Spleen (tissue), 11 donors: ENCODE measurements around the gene GPATCH2. TPM values are rescaled to one million over a fixed set of nuclear protein-coding genes. Genes with fewer than 3 reads are reported as not detected.

ENCODE experiments used
- DNase-seq: peaks from one replicate; pipeline ENCODE4 v3.0.0-alpha.2; 2020
- H3K27ac ChIP-seq, 8 donors: fragments of 200-600 bp; sonication (generic) in 7 of 8; 1 replicate in 4 of 8; 2 replicates in 4 of 8; pipeline versions ENCODE4 v1.5.0 to v1.8.0; 2016 to 2021; ENCODE audit warnings: inconsistent platforms in 4 of 8, mild to moderate bottlenecking in 4 of 8, moderate library complexity in 1 of 8
- H3K27me3 ChIP-seq, 7 donors: fragments of 200-600 bp; sonication (generic) in 6 of 7; replicated peaks in 1 of 7; 1 replicate in 4 of 7; 2 replicates in 3 of 7; pipeline versions ENCODE4 v1.5.0 to v1.8.0; 2016 to 2021; ENCODE audit warnings: inconsistent platforms in 3 of 7, mild to moderate bottlenecking in 1 of 7
- H3K36me3 ChIP-seq, 6 donors: fragments of 200-600 bp; sonication (generic) in 5 of 6; 1 replicate in 4 of 6; 2 replicates in 2 of 6; pipeline versions ENCODE4 v1.5.0 to v1.8.0; 2016 to 2021; ENCODE audit warnings: inconsistent platforms in 2 of 6
- H3K4me1 ChIP-seq, 6 donors: fragments of 200-600 bp; sonication (generic) in 5 of 6; 1 replicate in 3 of 6; 2 replicates in 3 of 6; pipeline versions ENCODE4 v1.5.0 to v1.8.0; 2016 to 2021; ENCODE audit warnings: inconsistent platforms in 3 of 6
- H3K4me3 ChIP-seq, 8 donors: fragments of 200-600 bp; sonication (generic) in 7 of 8; 1 replicate in 4 of 8; 2 replicates in 4 of 8; pipeline versions ENCODE4 v1.5.0 to v1.8.0; 2016 to 2021; ENCODE audit warnings: inconsistent platforms in 4 of 8, mild to moderate bottlenecking in 4 of 8, moderate library complexity in 2 of 8
- H3K9me3 ChIP-seq, 8 donors: fragments of 200-600 bp; sonication (generic) in 7 of 8; 1 replicate in 4 of 8; 2 replicates in 4 of 8; pipeline versions ENCODE4 v1.5.0 to v1.8.0; 2016 to 2021; ENCODE audit warnings: inconsistent platforms in 4 of 8
- CTCF ChIP-seq, 11 experiments: fragments of 200-600 bp in 7 of 11; fragments of 450-650 bp in 4 of 11; sonication (generic) in 4 of 11; IDR thresholded peaks in 8 of 11; conservative IDR thresholded peaks in 3 of 11; 1 replicate in 7 of 11; 2 replicates in 4 of 11; pipeline versions ENCODE4 v1.4.0 to v1.8.0; 2016 to 2021; ENCODE audit warnings: antibody characterized with exemption in 11 of 11, inconsistent platforms in 4 of 11, mild to moderate bottlenecking in 1 of 11
- POLR2A ChIP-seq, 3 donors: fragments of 450-650 bp; IDR thresholded peaks; one replicate each; pipeline ENCODE4 v1.5.1; 2017; ENCODE audit warnings: antibody characterized with exemption in 3 of 3, mild to moderate bottlenecking in 1 of 3
- POLR2AphosphoS5 ChIP-seq, 3 donors: sonication (generic); formaldehyde crosslinking; IDR thresholded peaks; one replicate each; pipeline ENCODE4 v1.5.1; 2017; ENCODE audit warnings: antibody characterized with exemption in 3 of 3
- WGBS, 5 donors: extraction: QIAGEN DNeasy Blood & Tissue Kit in 3 of 5; methylation state at CpG; one replicate each; pipeline versions ENCODE4 v1.1.5 to v1.1.7; 2013 to 2018; 5-methylcytosine and 5-hydroxymethylcytosine counted together
- intact Hi-C: fragments of 100-400 bp; cut with DNase I; formaldehyde crosslinking; loops from one replicate; pipeline ENCODE4 v1.15.0; 2023; ENCODE audit warnings: low total_unique reads
- polyA plus RNA-seq, 3 donors: library from polyadenylated mRNA; stranded (reverse); fragments of 200-250 nt; gene quantifications; one replicate each; pipeline ENCODE4 v1.2.1, GENCODE V29; 2013
- total RNA-seq, 7 donors: library from RNA; depleted of rRNA in 3 of 7; stranded (reverse); fragments of >200 nt in 3 of 7; fragmentation: NEBNext Ultra II Directional in 4 of 7; extraction: Animal tissue kit (Norgen Biotek cat#: 25700) in 4 of 7; gene quantifications; one replicate each; pipeline versions ENCODE4 v1.1.0 to v1.2.1, GENCODE V29; 2016 to 2021
- donor health status: healthy with polysubstance abuse.
- donor health status: DM: no; HTN: no; CAD: no; lungs with moderate emphysema.
- donor health status: DM: no; HTN: no; CAD: no.
- donor health status: Bipolar disorder and iron deficiency.
- donor health status: healthy.
- donor health status: DM: no; HTN: no; CAD: no.
- donor health status: DM: yes; HTN: yes; CAD: no.

Gene GPATCH2
- total and polyA plus RNA-seq, 10 donors = 2.7 to 24.2 (median 17.7) TPM

GRCh38 chr1:217453816-217454215, 177.1 kb downstream of the GPATCH2 start:
- Histone ChIP-seq H3K9me3 (no peaks in the 10 kb centered on the region), H3K4me1 (no peaks in the 10 kb centered on the region), H3K27ac (no peak overlapping the region), H3K27me3 (no peaks in the 10 kb centered on the region), H3K4me3 (no peak overlapping the region), H3K36me3 (peaks cover 0 to 22% (median 4%) of the 10 kb centered on the region in 6 donors)
- WGBS, 5 donors = 84 to 94% (median 91%) methylated on average over 4 of the region's 4 CpGs
- intact Hi-C loops = no loop called here
- no peak for DNase-seq
- no peak for TF ChIP-seq CTCF (IDR thresholded peaks at IDR 0.05 in 8 of 11, conservative IDR thresholded peaks at IDR 0.05 in 3 of 11)
- TF ChIP-seq POLR2A (IDR thresholded peaks at IDR 0.05) = no peak
- TF ChIP-seq POLR2AphosphoS5 (IDR thresholded peaks at IDR 0.05) = no peak

GRCh38 chr1:217449370-217449769, 181.5 kb downstream of the GPATCH2 start:
- WGBS, 5 donors = 88 to 98% (median 96%) methylated on average over 6 of the region's 6 CpGs
- H3K9me3 ChIP-seq = no peaks in the 10 kb centered on the region
- TF ChIP-seq POLR2A (IDR thresholded peaks at IDR 0.05) (no peak), POLR2AphosphoS5 (IDR thresholded peaks at IDR 0.05) (no peak), CTCF (IDR thresholded peaks at IDR 0.05 in 8 of 11, conservative IDR thresholded peaks at IDR 0.05 in 3 of 11) (no peak)
- no peaks in the 10 kb centered on the region for H3K27me3 ChIP-seq
- DNase-seq = no peak
- peaks cover 0 to 48% (median 11%) of the 10 kb centered on the region in 6 donors for H3K36me3 ChIP-seq
- no peak overlapping the region for H3K4me3 ChIP-seq
- H3K4me1 ChIP-seq = no peaks in the 10 kb centered on the region
- intact Hi-C loops = no loop called here
- H3K27ac ChIP-seq = no peak overlapping the region

- peaks cover 0 to 57% (median 13%) of the 10 kb centered on the region in 6 donors for H3K36me3 ChIP-seq
- no peak overlapping the region for H3K4me3 ChIP-seq
- DNase-seq = no peak
- H3K27me3 ChIP-seq = no peaks in the 10 kb centered on the region
- 89 to 95% (median 93%) methylated on average over 2 of the region's 2 CpGs for whole genome bisulfite sequencing, 5 donors
- H3K4me1 ChIP-seq = no peaks in the 10 kb centered on the region
- peaks cover 0 to 38% (median 19%) of the 10 kb centered on the region in 8 donors for H3K9me3 ChIP-seq
- H3K27ac ChIP-seq = no peak overlapping the region
- intact Hi-C loops = no loop called here
- TF ChIP-seq POLR2A (IDR thresholded peaks at IDR 0.05) (no peak), POLR2AphosphoS5 (IDR thresholded peaks at IDR 0.05) (no peak), CTCF (IDR thresholded peaks at IDR 0.05 in 8 of 11, conservative IDR thresholded peaks at IDR 0.05 in 3 of 11) (no peak)
These were observed 187.0 kb downstream of the GPATCH2 start for GRCh38 chr1:217443845-217444244.

GRCh38 chr1:217437376-217437775, 193.5 kb downstream of the GPATCH2 start:
- DNase-seq = no peak
- intact Hi-C loops = no loop called here
- H3K4me3 ChIP-seq = no peak overlapping the region
- peaks cover 0 to 31% (median 11%) of the 10 kb centered on the region in 6 donors for H3K36me3 ChIP-seq
- peaks cover 0 to 34% (median 21%) of the 10 kb centered on the region in 8 donors for H3K9me3 ChIP-seq
- TF ChIP-seq POLR2AphosphoS5 (IDR thresholded peaks at IDR 0.05) = no peak
- TF ChIP-seq POLR2A (IDR thresholded peaks at IDR 0.05) = no peak
- no peak for TF ChIP-seq CTCF (IDR thresholded peaks at IDR 0.05 in 8 of 11, conservative IDR thresholded peaks at IDR 0.05 in 3 of 11)
- no peak overlapping the region for H3K27ac ChIP-seq
- no peaks in the 10 kb centered on the region for H3K4me1 ChIP-seq
- H3K27me3 ChIP-seq = no peaks in the 10 kb centered on the region
- WGBS, 5 donors = 91 to 100% (median 94%) methylated on average over 3 of the region's 3 CpGs
